ENCODE data around the gene EYA2. TPM values are rescaled to one million over a fixed set of nuclear protein-coding genes. Genes with fewer than 3 reads are reported as not detected.
A peak's percentile ranks its signal among the peaks of the same experiment; 100 is the strongest.

EYA2 gene
- total RNA-seq, 1 experiment from 2014 or later: 0.74 TPM

DNA sequence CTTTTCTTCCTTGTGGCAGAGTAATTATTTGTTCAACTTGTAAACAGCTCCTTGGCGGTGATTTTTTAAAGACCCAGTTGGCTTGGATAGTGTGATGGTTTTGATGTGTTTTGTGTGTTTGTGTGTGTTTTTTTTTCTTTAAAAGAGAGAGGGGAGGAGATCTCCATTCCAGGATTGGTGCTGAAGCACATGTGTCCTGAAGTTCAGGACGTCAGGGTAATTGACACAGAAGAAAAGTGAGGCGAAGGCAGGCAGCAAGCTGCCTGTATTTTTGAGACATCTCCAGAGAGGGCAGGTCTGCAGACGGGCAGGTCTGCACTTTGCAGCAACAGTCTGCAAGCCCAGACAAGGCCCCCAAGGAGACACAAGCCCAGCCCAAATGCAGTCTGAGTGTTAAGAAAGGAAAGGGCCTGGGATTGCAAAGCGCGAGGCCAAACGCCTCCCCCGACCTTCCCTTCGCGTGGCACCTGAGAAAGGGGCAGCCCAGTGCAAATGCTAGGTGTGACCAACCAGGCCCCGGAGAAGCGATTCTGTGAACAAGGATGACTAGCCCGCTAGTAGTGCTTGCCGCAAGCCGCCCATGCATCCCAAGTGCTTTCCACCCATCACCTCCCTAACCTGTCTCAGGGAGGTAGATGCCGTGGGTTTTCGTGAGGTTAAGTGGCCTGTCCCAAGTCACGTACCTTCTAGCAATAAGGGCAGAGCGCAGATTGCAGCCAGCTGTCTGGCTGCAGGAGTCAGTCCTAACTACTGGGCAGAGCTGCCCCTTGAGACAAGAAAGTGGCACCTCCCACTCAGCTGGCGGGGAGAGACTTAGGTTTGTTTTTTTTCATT lies 231.3 kb downstream of the EYA2 start:
- no peak overlapping the region for H4K5ac ChIP-seq (ENCODE audit: insufficient read length, low read depth, low read length)
- H3K4me2 ChIP-seq (ENCODE audit: insufficient read depth, insufficient read length, low read length): no peak overlapping the region
- H3K56ac ChIP-seq (ENCODE audit: insufficient read length, low read depth, low read length): no peak overlapping the region
- no peak overlapping the region for H3K23ac ChIP-seq (ENCODE audit: insufficient read length, low read depth, low read length)
- H3K9ac ChIP-seq (ENCODE audit: extremely low read depth, insufficient read length, low read length): no peak overlapping the region
- H3K4me3 Mint-ChIP-seq: no peak overlapping the region
- no CpG with 5 or more reads among the region's 20 CpGs for WGBS (ENCODE audit: extremely low coverage, insufficient read length, low lambda C conversion rate)
- TF ChIP-seq, protein P1, sequence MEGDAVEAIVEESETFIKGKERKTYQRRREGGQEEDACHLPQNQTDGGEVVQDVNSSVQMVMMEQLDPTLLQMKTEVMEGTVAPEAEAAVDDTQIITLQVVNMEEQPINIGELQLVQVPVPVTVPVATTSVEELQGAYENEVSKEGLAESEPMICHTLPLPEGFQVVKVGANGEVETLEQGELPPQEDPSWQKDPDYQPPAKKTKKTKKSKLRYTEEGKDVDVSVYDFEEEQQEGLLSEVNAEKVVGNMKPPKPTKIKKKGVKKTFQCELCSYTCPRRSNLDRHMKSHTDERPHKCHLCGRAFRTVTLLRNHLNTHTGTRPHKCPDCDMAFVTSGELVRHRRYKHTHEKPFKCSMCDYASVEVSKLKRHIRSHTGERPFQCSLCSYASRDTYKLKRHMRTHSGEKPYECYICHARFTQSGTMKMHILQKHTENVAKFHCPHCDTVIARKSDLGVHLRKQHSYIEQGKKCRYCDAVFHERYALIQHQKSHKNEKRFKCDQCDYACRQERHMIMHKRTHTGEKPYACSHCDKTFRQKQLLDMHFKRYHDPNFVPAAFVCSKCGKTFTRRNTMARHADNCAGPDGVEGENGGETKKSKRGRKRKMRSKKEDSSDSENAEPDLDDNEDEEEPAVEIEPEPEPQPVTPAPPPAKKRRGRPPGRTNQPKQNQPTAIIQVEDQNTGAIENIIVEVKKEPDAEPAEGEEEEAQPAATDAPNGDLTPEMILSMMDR (conservative IDR thresholded peaks at IDR 0.05): no peak
- no peak overlapping the region for H2AK5ac ChIP-seq (ENCODE audit: insufficient read length, low read length)
- no peaks in the 10 kb centered on the region for H4K20me1 ChIP-seq (ENCODE audit: control insufficient read depth, insufficient read depth, insufficient read length)
- H2BK5ac ChIP-seq (ENCODE audit: insufficient read length, low read length): no peak overlapping the region
- no peaks in the 10 kb centered on the region for H3K9me3 Mint-ChIP-seq
- no peaks in the 10 kb centered on the region; a peak in 1 of 7 replicates for H3K36me3 Mint-ChIP-seq (ENCODE audit: insufficient read depth in 1 of 3, low read depth in 3 of 3)
- H3K27ac Mint-ChIP-seq: peak overlapping the region in 2 of 3 experiments; percentile 31 to 58; a peak in 3 of 7 replicates
- no peak overlapping the region for H3K4ac ChIP-seq (ENCODE audit: low read depth, low read length)
- no peak overlapping the region for H3T11ph ChIP-seq (ENCODE audit: low read length)
- no peaks in the 10 kb centered on the region for H3K79me1 ChIP-seq (ENCODE audit: insufficient read depth, low read depth, low read length, poor library complexity, severe bottlenecking)
- H3K27me3 ChIP-seq (ENCODE audit: insufficient read depth, low read length): no peaks in the 10 kb centered on the region
- H3K4me1 ChIP-seq (ENCODE audit: insufficient read depth, low read length): no peaks in the 10 kb centered on the region
- H2AFZ ChIP-seq (ENCODE audit: low read length): no peak overlapping the region
- no peak overlapping the region for H3K27ac ChIP-seq (ENCODE audit: insufficient read length, low read depth, low read length)
- H4K8ac ChIP-seq (replicated peaks; ENCODE audit: insufficient read length, low read depth, low read length): no peak overlapping the region
- peaks cover 16 to 18% of the 10 kb centered on the region in 2 experiments for H3K4me1 Mint-ChIP-seq
- no peak overlapping the region for H2BK15ac ChIP-seq (ENCODE audit: low read depth, low read length)
- no peak overlapping the region for H2BK120ac ChIP-seq (ENCODE audit: low read depth, low read length, poor library complexity, severe bottlenecking)
- H4K91ac ChIP-seq (ENCODE audit: insufficient read length, low read depth, low read length): no peak overlapping the region
- no peaks in the 10 kb centered on the region for H3K79me2 ChIP-seq (ENCODE audit: insufficient read depth, low read length)
- H3K14ac ChIP-seq (ENCODE audit: insufficient read depth, low read length): no peak overlapping the region
- H3K23me2 ChIP-seq (ENCODE audit: insufficient read length, low read depth, low read length, poor library complexity, severe bottlenecking): no peaks in the 10 kb centered on the region
- H3K9me3 ChIP-seq (ENCODE audit: control insufficient read depth, low read depth, low read length): no peaks in the 10 kb centered on the region
- H2BK12ac ChIP-seq (ENCODE audit: insufficient read length, low read depth, low read length): no peak overlapping the region
- DNase-seq: peak; percentile 40
- no peaks in the 10 kb centered on the region; the same call in 1 of the 2 replicates for H3K27me3 Mint-ChIP-seq (ENCODE audit: low read depth)
- H3K18ac ChIP-seq (ENCODE audit: insufficient read length, low read depth, low read length): no peak overlapping the region
- H2BK20ac ChIP-seq (ENCODE audit: low read depth, low read length, poor library complexity, severe bottlenecking): no peak overlapping the region
